Body of pancreas (tissue), 4 donors: ENCODE data around the gene SPATS2L. TPM values are rescaled to one million over a fixed set of nuclear protein-coding genes. Genes with fewer than 3 reads are reported as not detected.

ENCODE experiments used
- ATAC-seq: fragments of 150-250 bp; one replicate; pipeline ENCODE4 v1.9.1; 2016
- DNase-seq, 4 donors: peaks; one replicate each; pipeline ENCODE4 v3.0.0-alpha.2; 2019
- H3K27ac ChIP-seq, 4 donors: fragments of 200-600 bp; sonication (generic); 1 replicate in 3 of 4; 2 replicates in 1 of 4; pipeline versions ENCODE4 v1.5.1 to v1.6.1; 2016 to 2019; ENCODE audit warnings: mild to moderate bottlenecking in 1 of 4, mixed read lengths in 1 of 4, moderate library complexity in 1 of 4
- H3K27me3 ChIP-seq, 2 donors: fragments of 200-600 bp; sonication (generic); one replicate each; pipeline ENCODE4 v1.6.0; 2016; ENCODE audit warnings: mild to moderate bottlenecking in 1 of 2
- H3K36me3 ChIP-seq, 2 donors: fragments of 200-600 bp; sonication (generic); replicated peaks in 1 of 2; 2 replicates each; pipeline ENCODE4 v1.5.1; 2016; ENCODE audit warnings: low read depth in 2 of 2; ENCODE audit not compliant: insufficient read depth in 1 of 2
- H3K4me1 ChIP-seq: fragments of 200-600 bp; sonication (generic); one replicate; pipeline ENCODE4 v1.6.0; 2016
- H3K4me3 ChIP-seq, 2 donors: fragments of 200-600 bp; sonication (generic); 1 replicate in 1 of 2; 2 replicates in 1 of 2; pipeline ENCODE4 v1.5.1; 2016 to 2019
- H3K9me3 ChIP-seq, 3 donors: fragments of 200-600 bp; sonication (generic); 1 replicate in 2 of 3; 2 replicates in 1 of 3; pipeline ENCODE4 v1.5.1; 2016
- POLR2A ChIP-seq, 3 donors: fragments of 450-650 bp; IDR thresholded peaks; one replicate each; pipeline ENCODE4 v1.6.1; 2016; ENCODE audit warnings: antibody characterized with exemption in 3 of 3, mild to moderate bottlenecking in 2 of 3
- WGBS, 2 donors: methylation state at CpG; one replicate each; pipeline ENCODE4 v1.1.5; 2017; 5-methylcytosine and 5-hydroxymethylcytosine counted together
- intact Hi-C: fragments of 100-400 bp; cut with DNase I; formaldehyde crosslinking; loops from one replicate; pipeline ENCODE4 v1.15.1; 2023
- small RNA-seq: library from RNA; depleted of rRNA; stranded (forward); fragments of <200 nt; gene quantifications from one replicate; pipeline ENCODE3, GENCODE V24; 2016
- total RNA-seq, 2 donors: library from RNA; depleted of rRNA; stranded (reverse); fragments of >200 nt; gene quantifications; one replicate each; pipeline ENCODE4 v1.1.0, GENCODE V29; 2016
- TF ChIP-seq, protein P1 (sequence below), 7 experiments: fragments of 450-650 bp in 4 of 7; fragments of 200-600 bp in 3 of 7; sonication (generic) in 3 of 7; IDR thresholded peaks; one replicate each; pipeline ENCODE4 v1.5.1; 2016 to 2019; ENCODE audit warnings: antibody characterized with exemption in 7 of 7

The SPATS2L gene
- total RNA-seq, 2 donors from 2014 or later = 39.2 to 49.8 TPM

DNA sequence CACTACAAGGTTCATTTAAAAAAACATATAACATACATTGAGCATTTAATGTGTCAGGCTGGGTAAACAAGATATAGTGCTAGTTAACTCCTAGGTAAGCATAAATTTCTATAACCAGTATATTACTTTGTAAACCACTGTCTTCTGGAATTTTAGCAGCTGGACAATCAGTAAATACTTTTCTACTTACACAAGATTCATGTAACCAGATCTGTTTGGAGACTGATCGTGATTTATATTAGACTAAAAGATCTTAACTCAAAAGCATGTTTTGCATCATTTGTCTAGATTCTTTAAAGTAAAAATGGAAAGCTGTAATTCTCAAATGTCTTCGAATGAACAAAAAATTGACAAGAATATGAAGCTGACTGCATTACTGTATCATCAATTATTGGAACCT, 218.6 kb downstream of the SPATS2L start:
- DNase-seq = no peak
- Histone ChIP-seq H3K27ac (no peak overlapping the region), H3K4me1 (peaks cover 7% of the 10 kb centered on the region), H3K36me3 (no peaks in the 10 kb centered on the region), H3K9me3 (no peaks in the 10 kb centered on the region), H3K4me3 (no peak overlapping the region), H3K27me3 (no peaks in the 10 kb centered on the region)
- WGBS, 2 donors = 31 to 32% methylated on average over 2 of the region's 2 CpGs
- intact Hi-C loops = no loop called here
- no peak for ATAC-seq
- TF ChIP-seq, protein P1, sequence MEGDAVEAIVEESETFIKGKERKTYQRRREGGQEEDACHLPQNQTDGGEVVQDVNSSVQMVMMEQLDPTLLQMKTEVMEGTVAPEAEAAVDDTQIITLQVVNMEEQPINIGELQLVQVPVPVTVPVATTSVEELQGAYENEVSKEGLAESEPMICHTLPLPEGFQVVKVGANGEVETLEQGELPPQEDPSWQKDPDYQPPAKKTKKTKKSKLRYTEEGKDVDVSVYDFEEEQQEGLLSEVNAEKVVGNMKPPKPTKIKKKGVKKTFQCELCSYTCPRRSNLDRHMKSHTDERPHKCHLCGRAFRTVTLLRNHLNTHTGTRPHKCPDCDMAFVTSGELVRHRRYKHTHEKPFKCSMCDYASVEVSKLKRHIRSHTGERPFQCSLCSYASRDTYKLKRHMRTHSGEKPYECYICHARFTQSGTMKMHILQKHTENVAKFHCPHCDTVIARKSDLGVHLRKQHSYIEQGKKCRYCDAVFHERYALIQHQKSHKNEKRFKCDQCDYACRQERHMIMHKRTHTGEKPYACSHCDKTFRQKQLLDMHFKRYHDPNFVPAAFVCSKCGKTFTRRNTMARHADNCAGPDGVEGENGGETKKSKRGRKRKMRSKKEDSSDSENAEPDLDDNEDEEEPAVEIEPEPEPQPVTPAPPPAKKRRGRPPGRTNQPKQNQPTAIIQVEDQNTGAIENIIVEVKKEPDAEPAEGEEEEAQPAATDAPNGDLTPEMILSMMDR (IDR thresholded peaks at IDR 0.05) = no peak
- TF ChIP-seq POLR2A (IDR thresholded peaks at IDR 0.05) = no peak

DNA sequence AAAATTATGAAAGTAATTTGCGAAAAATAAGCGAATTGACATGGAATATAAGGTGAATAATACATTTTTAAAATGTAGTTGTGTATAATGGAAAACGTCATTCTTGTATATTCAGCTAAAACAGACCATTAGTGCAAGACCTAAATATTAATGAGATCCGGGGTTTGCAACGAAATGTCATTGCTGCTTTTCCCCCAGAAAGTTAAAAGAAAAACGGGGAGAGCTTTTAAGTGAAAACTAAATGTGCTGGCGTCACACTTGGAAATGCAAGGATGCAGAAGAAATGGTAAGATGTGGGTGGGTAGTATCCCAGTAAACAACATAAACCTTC, 219.0 kb downstream of the SPATS2L start:
- peaks cover 7% of the 10 kb centered on the region for H3K4me1 ChIP-seq

DNA sequence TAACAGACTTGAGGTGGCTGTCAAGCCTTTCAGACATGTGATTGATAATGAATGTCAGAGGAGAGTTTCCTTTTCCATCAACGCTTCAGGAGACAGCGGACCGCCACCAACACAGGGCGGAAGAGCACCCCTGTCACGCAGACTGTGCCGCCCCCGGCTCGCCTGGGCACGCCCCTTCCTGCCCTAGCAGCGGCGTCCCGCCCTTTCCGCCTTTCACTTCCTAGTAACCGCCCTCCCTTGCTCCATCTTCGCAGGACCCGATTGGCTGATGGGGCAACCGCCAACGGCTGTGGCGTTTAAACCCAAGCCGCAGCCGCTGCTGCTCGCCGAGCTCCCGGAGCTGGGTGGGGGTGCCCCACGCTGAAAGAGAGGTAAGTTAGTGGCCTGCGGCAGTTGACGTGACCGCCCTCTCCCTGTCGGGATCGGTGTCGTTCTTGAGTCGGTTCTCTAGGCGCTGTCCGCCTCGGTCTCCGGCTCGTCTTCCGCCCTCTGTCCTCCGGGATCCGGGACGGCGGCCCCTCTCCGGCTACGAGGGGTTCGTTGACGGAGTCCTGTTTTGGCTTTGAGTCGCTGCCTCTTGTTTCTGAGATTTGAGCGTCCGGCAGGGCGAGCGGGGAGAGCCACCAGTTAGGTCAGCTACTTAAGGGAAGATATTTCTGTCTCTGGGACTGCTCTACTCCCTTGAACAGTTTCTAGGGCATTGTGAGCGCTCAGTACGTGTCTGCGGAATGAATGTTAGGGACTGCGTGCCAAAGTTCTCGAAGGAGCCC, 219.6 kb downstream of the SPATS2L start, which contains the start of gene SGO2:
Gene SGO2 (plus strand): TSS at position 326 of the 770 bp plus-strand sequence. CDS start 6,769 bp downstream, outside the sequence.
- Histone ChIP-seq H3K4me1 (peaks cover 7% of the 10 kb centered on the region), H3K36me3 (no peaks in the 10 kb centered on the region), H3K27ac (peak within 1 kb of the TSS in 2 of 4 donors; percentile 38 to 48), H3K9me3 (no peaks in the 10 kb centered on the region), H3K4me3 (peak within 1 kb of the TSS; percentile 60 to 85), H3K27me3 (no peaks in the 10 kb centered on the region)
- DNase-seq (peak; percentile 90 to 94 (median 93)), ATAC-seq (peak; percentile 100)
- TF ChIP-seq POLR2A (IDR thresholded peaks at IDR 0.05) = peak in 2 of 3 donors; percentile 69 to 79
- TF ChIP-seq, protein P1 (IDR thresholded peaks at IDR 0.05) = no peak
- 0 to 2% methylated on average over 14 to 56 of the region's 56 CpGs for WGBS, 2 donors
- intact Hi-C loops = no loop called here

More for the DNA sequence above, 219.0 kb downstream of the SPATS2L start:
- H3K9me3 ChIP-seq = no peaks in the 10 kb centered on the region
- H3K27ac ChIP-seq = peak overlapping the region in 2 of 4 donors; percentile 38 to 48
- peak overlapping the region; percentile 60 to 85 for H3K4me3 ChIP-seq
- intact Hi-C loops = no loop called here
- DNase-seq (no peak), ATAC-seq (no peak)
- 9% methylated on average over 7 of the region's 7 CpGs for WGBS, 2 donors
- H3K27me3 ChIP-seq = no peaks in the 10 kb centered on the region
- no peaks in the 10 kb centered on the region for H3K36me3 ChIP-seq
- TF ChIP-seq POLR2A (IDR thresholded peaks at IDR 0.05) = no peak
- TF ChIP-seq, protein P1 (IDR thresholded peaks at IDR 0.05) = no peak

DNA sequence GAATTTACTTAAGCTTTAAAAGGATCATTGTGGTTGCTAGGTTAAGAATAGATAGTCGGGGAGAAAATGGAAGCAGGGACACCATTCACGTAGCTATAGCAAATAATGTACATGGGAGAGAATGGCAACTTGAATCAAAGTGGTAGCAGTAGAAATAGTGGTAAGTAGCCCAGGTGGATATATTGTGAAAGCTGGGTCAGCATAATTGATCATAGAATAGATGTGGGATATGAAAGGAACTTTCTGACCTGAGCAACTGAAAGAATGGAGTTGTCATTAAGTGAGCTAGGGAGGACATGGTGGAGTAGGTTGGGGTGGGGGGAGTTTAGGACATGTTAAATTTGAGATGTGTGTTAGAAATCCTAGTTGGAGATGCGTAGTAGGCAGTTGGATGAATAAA, 221.7 kb downstream of the SPATS2L start:
- intact Hi-C loops = no loop called here

More for the DNA sequence above, 221.7 kb downstream of the SPATS2L start:
- no peak for TF ChIP-seq POLR2A (IDR thresholded peaks at IDR 0.05)
- TF ChIP-seq, protein P1 (IDR thresholded peaks at IDR 0.05) = no peak
- Histone ChIP-seq H3K27me3 (no peaks in the 10 kb centered on the region), H3K4me1 (peaks cover 7% of the 10 kb centered on the region), H3K27ac (no peak overlapping the region), H3K9me3 (no peaks in the 10 kb centered on the region), H3K4me3 (no peak overlapping the region), H3K36me3 (no peaks in the 10 kb centered on the region)
- ATAC-seq (no peak), DNase-seq (no peak)
- WGBS, 2 donors = 39 to 75% methylated on average over 2 to 3 of the region's 3 CpGs

Small RNAs within 50 kb of the gene (small RNA-seq; reads per million reads assigned to genes)
- gene RNY4P34 = not detected

Other genes with a start within 250 kb of the SPATS2L start
- 10 to 100 TPM; 10.5 to 42.3 TPM for gene KCTD18, start 203.4 kb downstream of the SPATS2L start, total RNA-seq
- gene SGO2, start 219.5 kb downstream of the SPATS2L start, total RNA-seq = 1 to 10 TPM; 1.6 to 2.3 TPM